Transverse colon (tissue), 4 donors: ENCODE results near the gene DIRAS1. TPM values are rescaled to one million over a fixed set of nuclear protein-coding genes. Genes with fewer than 3 reads are reported as not detected.

Experiments
- DNase-seq: peaks from one replicate; pipeline ENCODE4 v3.0.0-alpha.2; 2019
- H3K27ac ChIP-seq, 4 donors: fragments of 200-600 bp; sonication (generic); 2 replicates each; pipeline ENCODE4 v1.5.1; 2016 to 2018; ENCODE audit warnings: inconsistent platforms in 4 of 4
- H3K27me3 ChIP-seq: fragments of 200-600 bp; sonication (generic); 2 replicates; pipeline ENCODE4 v1.5.1; 2017; ENCODE audit warnings: inconsistent platforms
- H3K36me3 ChIP-seq, 4 donors: fragments of 200-600 bp; sonication (generic); 2 replicates each; pipeline ENCODE4 v1.5.1; 2017 to 2019; ENCODE audit warnings: inconsistent platforms in 4 of 4
- H3K4me1 ChIP-seq, 4 donors: fragments of 200-600 bp; sonication (generic); 2 replicates each; pipeline ENCODE4 v1.5.1; 2017 to 2020; ENCODE audit warnings: inconsistent platforms in 4 of 4
- H3K4me3 ChIP-seq, 4 donors: fragments of 200-600 bp; sonication (generic); 1 replicate in 1 of 4; 2 replicates in 3 of 4; pipeline versions ENCODE4 v1.5.1 to v1.6.1; 2017 to 2019; ENCODE audit warnings: inconsistent platforms in 4 of 4
- H3K9me3 ChIP-seq, 2 donors: fragments of 200-600 bp; sonication (generic); 2 replicates each; pipeline ENCODE4 v1.5.1; 2017 to 2019; ENCODE audit warnings: inconsistent platforms in 2 of 2
- CTCF ChIP-seq, 5 experiments: fragments of 200-600 bp in 3 of 5; fragments of 450-650 bp in 2 of 5; sonication (generic) in 3 of 5; IDR thresholded peaks; 1 replicate in 2 of 5; 2 replicates in 3 of 5; pipeline ENCODE4 v1.5.1; 2016 to 2017; ENCODE audit warnings: antibody characterized with exemption in 5 of 5, inconsistent platforms in 3 of 5, mild to moderate bottlenecking in 2 of 5, moderate library complexity in 1 of 5
- EP300 ChIP-seq: sonication (generic); formaldehyde crosslinking; IDR thresholded peaks from one replicate; pipeline ENCODE4 v1.6.1; 2017; ENCODE audit warnings: antibody characterized with exemption, low read depth
- POLR2A ChIP-seq: fragments of 450-650 bp; IDR thresholded peaks from one replicate; pipeline ENCODE4 v1.6.1; 2016; ENCODE audit warnings: antibody characterized with exemption, mild to moderate bottlenecking, moderate library complexity
- POLR2AphosphoS5 ChIP-seq, 3 donors: sonication (generic); formaldehyde crosslinking; IDR thresholded peaks; one replicate each; pipeline ENCODE4 v1.6.1; 2016; ENCODE audit warnings: antibody characterized with exemption in 3 of 3
- WGBS, 2 donors: methylation state at CpG; one replicate each; pipeline ENCODE4 v1.1.5; 2018; ENCODE audit warnings: low coverage in 1 of 2; 5-methylcytosine and 5-hydroxymethylcytosine counted together
- in situ Hi-C, 4 donors: fragments of 200-750 bp; cut with MboI; loops; one replicate each; pipeline versions ENCODE4 v1.15.0 to v1.15.1; 2017; ENCODE audit warnings: low sequenced_read_pairs in 3 of 4, low pct_ligation_motif_present in 1 of 4, low pct_unique_long_range_greater_than_20kb in 1 of 4
- intact Hi-C: fragments of 100-400 bp; cut with DNase I; formaldehyde crosslinking; loops from one replicate; pipeline ENCODE4 v1.15.1; 2023; ENCODE audit warnings: low total_unique reads
- total RNA-seq, 4 donors: library from RNA; depleted of rRNA; stranded (reverse); fragments of >200 nt; gene quantifications; one replicate each; pipeline ENCODE4 v1.1.0, GENCODE V29; 2016

Gene DIRAS1
- total RNA-seq, 4 donors from 2014 or later: 0.41 to 1.4 (median 0.64) TPM; not detected in 1

GRCh38 chr19:2754659-2755447, 33.7 kb upstream of the DIRAS1 start:
- Histone ChIP-seq H3K27me3 (no peaks in the 10 kb centered on the region), H3K27ac (no peak overlapping the region), H3K36me3 (peaks cover 0 to 28% (median 9%) of the 10 kb centered on the region in 4 donors), H3K4me3 (no peak overlapping the region), H3K4me1 (no peaks in the 10 kb centered on the region), H3K9me3 (no peaks in the 10 kb centered on the region)
- DNase-seq: no peak
- intact Hi-C loops: no loop called here
- TF ChIP-seq CTCF (IDR thresholded peaks at IDR 0.05): no peak
- no peak for TF ChIP-seq POLR2AphosphoS5 (IDR thresholded peaks at IDR 0.05)
- no peak for TF ChIP-seq POLR2A
- TF ChIP-seq EP300: no peak
- in situ Hi-C loops: loop anchor here in 1 of 4 donors (5.0 kb wide), 1 partner anchor 108 kb away; no protein-coding TSS in a partner anchor
- WGBS, 2 donors: 89% methylated on average over 43 of the region's 43 CpGs; no CpG with 5 or more reads in 1 of the 2 donors

GRCh38 chr19:2751438-2751830, 30.3 kb upstream of the DIRAS1 start:
- peaks cover 0 to 4% (median 1%) of the 10 kb centered on the region in 4 donors for H3K4me1 ChIP-seq
- WGBS, 2 donors: 85% methylated on average over 21 of the region's 21 CpGs; no CpG with 5 or more reads in 1 of the 2 donors
- H3K36me3 ChIP-seq: peaks cover 0 to 18% (median 2%) of the 10 kb centered on the region in 4 donors
- no peak overlapping the region for H3K27ac ChIP-seq
- no peak overlapping the region for H3K4me3 ChIP-seq
- no peak for DNase-seq
- no peaks in the 10 kb centered on the region for H3K27me3 ChIP-seq
- TF ChIP-seq POLR2AphosphoS5 (IDR thresholded peaks at IDR 0.05): no peak
- TF ChIP-seq EP300: no peak
- TF ChIP-seq POLR2A: no peak
- no peak for TF ChIP-seq CTCF (IDR thresholded peaks at IDR 0.05)
- intact Hi-C loops: no loop called here
- no peaks in the 10 kb centered on the region for H3K9me3 ChIP-seq
- in situ Hi-C loops: loop anchor here in 1 of 4 donors (5.0 kb wide), 1 partner anchor 104 kb away; no protein-coding TSS in a partner anchor

GRCh38 chr19:2750808-2751437, 29.8 kb upstream of the DIRAS1 start:
- Histone ChIP-seq H3K27me3 (no peaks in the 10 kb centered on the region), H3K27ac (no peak overlapping the region), H3K4me1 (peaks cover 0 to 4% (median 1%) of the 10 kb centered on the region in 4 donors), H3K36me3 (peaks cover 0 to 13% (median 2%) of the 10 kb centered on the region in 4 donors), H3K4me3 (no peak overlapping the region), H3K9me3 (no peaks in the 10 kb centered on the region)
- in situ Hi-C loops (loop anchor here in 1 of 4 donors (5.0 kb wide), 1 partner anchor 104 kb away; no protein-coding TSS in a partner anchor), intact Hi-C loops (no loop called here)
- TF ChIP-seq POLR2A: no peak
- TF ChIP-seq CTCF (IDR thresholded peaks at IDR 0.05): no peak
- no peak for TF ChIP-seq POLR2AphosphoS5 (IDR thresholded peaks at IDR 0.05)
- TF ChIP-seq EP300: no peak
- DNase-seq: no peak
- 70 to 74% methylated on average over 11 to 17 of the region's 17 CpGs for WGBS, 2 donors

- in situ Hi-C loops: loop anchor here in 3 of 4 donors (5.0 to 10.0 kb wide), 2 partner anchors 100 to 103 kb away; no protein-coding TSS in a partner anchor
- Histone ChIP-seq H3K4me1 (peaks cover 0 to 4% (median 1%) of the 10 kb centered on the region in 4 donors), H3K4me3 (no peak overlapping the region), H3K9me3 (no peaks in the 10 kb centered on the region), H3K27ac (no peak overlapping the region), H3K36me3 (no peaks in the 10 kb centered on the region), H3K27me3 (peaks cover 6% of the 10 kb centered on the region)
- no peak for DNase-seq
- TF ChIP-seq POLR2AphosphoS5 (IDR thresholded peaks at IDR 0.05): no peak
- WGBS, 2 donors: 68 to 76% methylated on average over 6 to 7 of the region's 7 CpGs
- intact Hi-C loops: loop anchor here (5.0 kb wide), 1 partner anchor 100 kb away; no protein-coding TSS in a partner anchor
Measured at GRCh38 chr19:2747349-2747748, 26.2 kb upstream of the DIRAS1 start.
